Stimulated activated CD4-positive, alpha-beta T cell treated with anti-CD3 and anti-CD28 coated beads, Interleukin-1b, Interleukin-23, amount 100 ng/mL, for 1 hour (primary cell): ENCODE measurements around the gene RPN1.

Source experiments
- DNase-seq, 2 donors: peaks; one replicate each; pipeline ENCODE4 v3.0.0-alpha.2; 2020; ENCODE audit warnings: low read depth in 2 of 2

Gene RPN1

DNA sequence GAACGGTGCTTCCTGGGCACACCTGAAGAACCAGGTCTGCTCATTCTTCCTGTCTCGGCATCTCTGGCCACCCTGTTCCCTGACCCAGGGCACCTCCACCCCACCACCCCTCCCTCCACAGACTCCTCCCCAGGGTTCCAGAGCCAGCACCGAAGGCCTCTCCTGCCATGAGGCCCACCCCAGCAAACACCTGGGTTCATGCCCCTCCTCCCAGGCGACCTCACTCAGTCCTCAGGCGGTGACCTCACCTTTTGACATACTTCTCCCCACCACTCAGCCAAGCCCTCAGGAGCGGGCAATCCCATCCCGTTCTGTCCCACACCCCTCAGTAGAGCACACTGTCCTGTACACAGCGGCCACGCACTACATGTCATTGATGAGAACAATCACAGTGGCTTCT, 72.3 kb downstream of the RPN1 start:
- no peak for DNase-seq

DNA sequence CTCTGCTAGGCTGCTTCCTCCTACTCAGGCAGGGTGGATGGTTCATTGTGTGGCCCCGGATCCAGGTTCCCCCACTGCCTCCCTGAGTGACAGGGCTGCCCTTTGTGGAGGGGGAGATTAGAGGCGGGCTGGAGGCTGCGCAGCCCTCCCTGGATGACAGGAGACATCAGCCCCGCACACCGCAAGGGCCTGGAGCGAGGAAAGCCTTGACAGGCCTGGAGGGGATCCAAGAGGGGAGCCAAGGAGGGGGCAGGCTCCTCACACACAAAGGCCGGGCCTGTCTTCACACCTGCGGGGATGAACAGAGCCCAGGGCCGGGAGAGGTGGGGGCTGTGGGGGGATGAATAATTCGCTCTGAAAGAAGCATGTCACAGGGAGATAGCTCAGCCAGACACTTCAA, 72.9 kb downstream of the RPN1 start:
- DNase-seq, result no peak

DNA sequence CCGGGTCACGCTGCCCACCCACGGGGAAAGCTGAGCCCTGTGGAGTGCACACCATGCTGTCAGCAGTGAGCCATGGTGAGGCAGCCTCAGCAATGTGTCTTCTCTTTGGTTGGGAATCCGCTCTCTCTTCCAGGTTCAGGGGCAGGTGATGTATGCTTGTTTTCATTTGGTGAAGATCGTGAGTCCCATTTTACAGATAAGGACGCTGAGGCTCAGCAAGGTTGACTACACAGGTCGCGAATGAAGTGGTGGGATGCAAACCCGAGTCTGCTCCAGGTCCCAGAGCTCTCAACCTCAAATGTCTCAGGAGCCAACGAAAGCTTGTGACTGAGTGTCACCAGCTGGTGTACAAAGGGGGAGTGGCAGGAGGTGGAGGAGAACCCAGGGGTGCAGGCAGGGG, 74.3 kb downstream of the RPN1 start:
- no peak for DNase-seq

DNA sequence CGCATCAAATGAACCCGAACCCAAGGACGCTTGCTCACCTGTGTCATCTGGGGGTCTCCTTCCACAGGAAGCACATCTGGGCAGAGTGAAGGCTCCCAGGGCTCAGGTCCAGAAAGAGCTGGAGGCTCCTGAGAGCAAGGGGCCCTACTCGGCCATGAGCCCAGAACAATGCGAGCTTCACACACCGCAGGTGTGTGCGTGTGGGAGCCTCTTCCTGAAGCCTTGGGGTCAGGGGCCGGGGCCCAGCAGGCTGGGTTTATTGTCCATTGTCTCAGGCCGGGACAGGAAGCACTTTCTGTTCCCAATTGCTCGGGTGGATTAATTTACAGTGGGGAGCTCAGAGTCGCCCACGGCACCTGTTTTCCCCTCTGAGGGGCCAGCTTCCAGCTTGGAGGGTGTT, 74.8 kb downstream of the RPN1 start:
- no peak for DNase-seq

DNA sequence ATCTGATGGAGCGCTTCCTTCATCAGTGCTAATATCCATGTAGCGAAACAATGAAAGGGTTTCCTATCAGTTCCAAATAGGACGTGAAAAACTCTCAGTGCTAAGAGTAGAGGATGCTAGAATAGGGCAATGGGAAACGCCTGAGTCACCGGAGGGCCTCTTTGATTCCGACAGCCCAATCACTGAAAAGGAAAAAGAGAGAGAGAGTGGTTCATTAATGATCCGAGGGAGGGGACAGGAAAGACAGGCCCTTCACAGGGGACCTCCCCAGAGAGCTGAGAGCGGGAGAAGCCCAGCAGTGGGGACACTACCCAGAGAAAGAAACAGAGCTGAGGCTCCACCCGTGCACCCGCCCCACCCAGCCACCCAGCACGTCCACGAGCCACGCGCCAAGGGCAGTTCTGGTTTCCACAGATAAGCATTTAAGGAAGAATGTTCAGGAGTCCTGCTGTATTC, 76.9 kb downstream of the RPN1 start:
- DNase-seq, result no peak

DNA sequence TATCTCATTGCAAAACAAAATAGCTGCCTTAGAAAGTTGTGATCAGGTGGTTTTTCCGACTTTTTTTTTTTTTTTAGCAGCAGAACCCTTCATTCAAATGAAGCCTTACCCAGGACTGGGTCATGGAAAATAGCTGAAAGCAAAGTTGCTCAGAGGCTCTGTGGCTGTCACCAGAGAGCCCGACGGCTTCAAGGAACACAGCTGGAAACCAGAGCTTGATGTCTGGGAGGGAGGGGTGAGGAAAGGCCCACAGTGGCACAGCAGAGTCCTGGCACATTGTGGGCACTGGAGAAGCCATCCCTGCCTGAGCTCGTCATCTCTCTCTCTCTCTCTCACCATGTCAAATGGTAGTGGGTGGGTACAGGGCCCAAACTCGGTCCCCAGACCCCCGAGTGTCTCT, 77.5 kb downstream of the RPN1 start:
- no peak for DNase-seq

DNA sequence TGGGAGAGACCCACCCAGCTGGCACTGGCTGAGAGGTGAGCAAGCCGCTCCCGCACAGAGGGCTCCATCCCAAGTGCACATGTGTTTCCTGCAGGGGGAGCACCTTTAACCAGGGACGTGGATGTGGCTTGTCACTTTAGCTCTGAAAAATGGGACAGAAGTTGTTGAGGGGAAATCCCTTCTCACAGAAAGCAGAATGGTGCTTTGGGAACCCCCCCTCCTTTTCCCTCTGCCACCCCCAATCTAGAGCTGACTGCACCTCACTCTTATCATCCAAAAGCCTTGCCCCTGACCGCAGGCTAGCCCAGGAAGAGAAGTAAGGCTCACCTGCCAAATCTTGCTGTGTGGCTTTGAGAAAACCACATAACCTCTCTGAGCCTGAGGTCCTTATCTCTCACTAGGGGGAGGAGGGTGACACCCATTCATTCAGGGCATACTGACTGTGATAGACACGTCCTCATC, 77.9 kb downstream of the RPN1 start:
- no peak for DNase-seq

DNA sequence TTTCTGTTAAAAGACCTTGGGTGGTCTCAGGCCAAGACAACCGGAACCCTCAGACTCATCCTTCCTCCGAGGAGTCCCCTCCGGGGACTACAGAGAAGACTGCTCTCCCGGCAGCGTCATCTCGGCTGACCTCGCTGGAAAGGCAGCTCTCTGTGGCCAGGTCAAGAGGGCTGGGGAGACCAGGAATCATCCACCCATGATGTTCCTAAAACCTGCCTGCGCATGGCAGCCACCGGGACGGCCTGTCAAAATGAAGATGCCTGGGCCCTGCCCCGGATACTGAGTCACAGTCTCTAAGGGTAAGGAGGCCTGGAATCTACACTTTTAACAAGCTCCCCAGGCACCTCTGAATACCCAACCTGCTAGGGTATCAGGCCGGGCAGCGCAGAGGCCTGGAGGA, 78.6 kb downstream of the RPN1 start:
- DNase-seq, result no peak
